Vagina (tissue), 2 donors: ENCODE measurements around the gene TMBIM4. TPM values are rescaled to one million over a fixed set of nuclear protein-coding genes. Genes with fewer than 3 reads are reported as not detected.

Experiments used
- DNase-seq, 2 donors: peaks; one replicate each; pipeline ENCODE4 v3.0.0-alpha.2; 2017; ENCODE audit errors: extremely low spot score in 2 of 2
- H3K27ac ChIP-seq: fragments of 200-600 bp; sonication (generic); one replicate; pipeline ENCODE4 v1.5.1; 2019
- H3K27me3 ChIP-seq: fragments of 200-600 bp; sonication (generic); one replicate; pipeline ENCODE4 v1.5.1; 2019
- H3K36me3 ChIP-seq, 2 donors: fragments of 200-600 bp; sonication (generic); one replicate each; pipeline ENCODE4 v1.5.1; 2017 to 2019
- H3K4me1 ChIP-seq: fragments of 200-600 bp; sonication (generic); one replicate; pipeline ENCODE4 v1.5.1; 2019
- H3K4me3 ChIP-seq, 2 donors: fragments of 200-600 bp; sonication (generic); 1 replicate in 1 of 2; 2 replicates in 1 of 2; pipeline ENCODE4 v1.5.1; 2016 to 2019
- H3K9me3 ChIP-seq: fragments of 200-600 bp; sonication (generic); one replicate; pipeline ENCODE4 v1.5.1; 2019
- POLR2A ChIP-seq, 2 donors: fragments of 450-650 bp; IDR thresholded peaks; one replicate each; pipeline ENCODE4 v1.6.1; 2017; ENCODE audit warnings: antibody characterized with exemption in 2 of 2, mild to moderate bottlenecking in 2 of 2, moderate library complexity in 2 of 2
- POLR2AphosphoS5 ChIP-seq, 2 donors: sonication (generic); formaldehyde crosslinking; IDR thresholded peaks; one replicate each; pipeline ENCODE4 v1.9.0; 2017; ENCODE audit warnings: antibody characterized with exemption in 2 of 2, mild to moderate bottlenecking in 2 of 2, low read depth in 1 of 2; ENCODE audit not compliant: insufficient read depth in 1 of 2
- intact Hi-C: fragments of 100-400 bp; cut with DNase I; formaldehyde crosslinking; loops from one replicate; pipeline ENCODE4 v1.15.1; 2023
- total RNA-seq: library from RNA; depleted of rRNA; stranded (reverse); fragments of >200 nt; gene quantifications from one replicate; pipeline ENCODE4 v1.2.3, GENCODE V29; 2016
- TF ChIP-seq, protein P1 (sequence below), 3 experiments: fragments of 450-650 bp in 2 of 3; fragments of 200-600 bp in 1 of 3; sonication (generic) in 1 of 3; IDR thresholded peaks; one replicate each; pipeline ENCODE4 v1.5.1; 2017 to 2019; ENCODE audit warnings: antibody characterized with exemption in 3 of 3, mild to moderate bottlenecking in 2 of 3, moderate library complexity in 2 of 3

The TMBIM4 gene
- total RNA-seq, 1 donor from 2014 or later = 98.7 TPM

DNA sequence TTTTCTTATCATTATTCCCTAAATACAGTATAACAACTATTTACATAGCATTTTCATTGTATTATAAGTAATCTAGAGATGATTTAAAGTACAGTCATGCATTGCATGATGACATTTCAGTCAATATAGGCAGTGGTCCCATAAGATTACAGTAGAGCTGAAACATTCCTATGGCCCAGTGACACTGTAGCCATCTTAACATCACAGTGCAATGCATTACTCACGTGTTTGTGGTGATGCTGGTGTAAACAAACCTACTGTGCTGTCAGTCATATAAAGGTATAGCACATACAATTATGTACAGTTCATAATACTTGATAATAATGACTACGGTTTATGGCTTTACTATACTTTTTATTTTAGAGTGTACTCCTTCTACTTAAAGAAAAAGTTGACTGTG lies 52.6 kb downstream of the TMBIM4 start:
- DNase-seq = no peak
- H3K4me3 ChIP-seq = no peak overlapping the region
- H3K9me3 ChIP-seq = no peaks in the 10 kb centered on the region
- intact Hi-C loops = no loop called here
- H3K27ac ChIP-seq = no peak overlapping the region
- TF ChIP-seq POLR2AphosphoS5 (IDR thresholded peaks at IDR 0.05; ENCODE audit: insufficient read depth in 1 of 2, low read depth in 1 of 2) (no peak), POLR2A (IDR thresholded peaks at IDR 0.05) (no peak)
- TF ChIP-seq, protein P1, sequence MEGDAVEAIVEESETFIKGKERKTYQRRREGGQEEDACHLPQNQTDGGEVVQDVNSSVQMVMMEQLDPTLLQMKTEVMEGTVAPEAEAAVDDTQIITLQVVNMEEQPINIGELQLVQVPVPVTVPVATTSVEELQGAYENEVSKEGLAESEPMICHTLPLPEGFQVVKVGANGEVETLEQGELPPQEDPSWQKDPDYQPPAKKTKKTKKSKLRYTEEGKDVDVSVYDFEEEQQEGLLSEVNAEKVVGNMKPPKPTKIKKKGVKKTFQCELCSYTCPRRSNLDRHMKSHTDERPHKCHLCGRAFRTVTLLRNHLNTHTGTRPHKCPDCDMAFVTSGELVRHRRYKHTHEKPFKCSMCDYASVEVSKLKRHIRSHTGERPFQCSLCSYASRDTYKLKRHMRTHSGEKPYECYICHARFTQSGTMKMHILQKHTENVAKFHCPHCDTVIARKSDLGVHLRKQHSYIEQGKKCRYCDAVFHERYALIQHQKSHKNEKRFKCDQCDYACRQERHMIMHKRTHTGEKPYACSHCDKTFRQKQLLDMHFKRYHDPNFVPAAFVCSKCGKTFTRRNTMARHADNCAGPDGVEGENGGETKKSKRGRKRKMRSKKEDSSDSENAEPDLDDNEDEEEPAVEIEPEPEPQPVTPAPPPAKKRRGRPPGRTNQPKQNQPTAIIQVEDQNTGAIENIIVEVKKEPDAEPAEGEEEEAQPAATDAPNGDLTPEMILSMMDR (IDR thresholded peaks at IDR 0.05) = no peak
- no peaks in the 10 kb centered on the region for H3K4me1 ChIP-seq
- no peaks in the 10 kb centered on the region for H3K27me3 ChIP-seq
- H3K36me3 ChIP-seq = peaks cover 0 to 13% of the 10 kb centered on the region in 2 donors

DNA sequence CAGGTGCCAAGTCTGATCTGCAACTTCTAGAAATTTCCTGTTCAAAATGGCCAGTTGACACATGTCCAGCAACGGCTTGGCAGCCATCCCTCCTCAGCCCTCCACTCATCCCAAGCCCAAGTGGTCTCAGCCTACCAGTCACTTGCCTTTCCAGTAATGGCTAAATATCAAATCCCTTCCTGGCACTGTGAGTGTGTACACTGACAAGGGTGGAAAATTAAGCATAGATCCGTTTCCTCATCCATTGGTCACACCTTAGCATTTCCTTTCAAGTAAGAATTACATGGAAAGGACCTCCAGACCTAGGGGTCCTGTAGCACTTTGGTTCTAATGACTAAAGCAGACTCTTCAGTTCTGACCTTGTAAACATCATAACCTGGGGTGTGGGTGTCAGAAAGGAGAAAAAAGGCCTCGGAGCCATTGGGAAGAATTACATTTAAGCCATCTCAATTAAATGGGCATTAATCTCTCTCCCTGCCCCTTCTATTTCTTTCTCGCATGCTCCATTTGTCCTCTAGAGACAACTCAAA lies 54.7 kb downstream of the TMBIM4 start:
- TF ChIP-seq POLR2AphosphoS5 (IDR thresholded peaks at IDR 0.05; ENCODE audit: insufficient read depth in 1 of 2, low read depth in 1 of 2) = no peak
- no peak for TF ChIP-seq POLR2A (IDR thresholded peaks at IDR 0.05)
- TF ChIP-seq, protein P1 (IDR thresholded peaks at IDR 0.05) = no peak
- H3K9me3 ChIP-seq = no peaks in the 10 kb centered on the region
- no peaks in the 10 kb centered on the region for H3K36me3 ChIP-seq
- no peak overlapping the region for H3K27ac ChIP-seq
- H3K4me1 ChIP-seq = no peaks in the 10 kb centered on the region
- H3K27me3 ChIP-seq = no peaks in the 10 kb centered on the region
- intact Hi-C loops = no loop called here
- no peak for DNase-seq
- no peak overlapping the region for H3K4me3 ChIP-seq

DNA sequence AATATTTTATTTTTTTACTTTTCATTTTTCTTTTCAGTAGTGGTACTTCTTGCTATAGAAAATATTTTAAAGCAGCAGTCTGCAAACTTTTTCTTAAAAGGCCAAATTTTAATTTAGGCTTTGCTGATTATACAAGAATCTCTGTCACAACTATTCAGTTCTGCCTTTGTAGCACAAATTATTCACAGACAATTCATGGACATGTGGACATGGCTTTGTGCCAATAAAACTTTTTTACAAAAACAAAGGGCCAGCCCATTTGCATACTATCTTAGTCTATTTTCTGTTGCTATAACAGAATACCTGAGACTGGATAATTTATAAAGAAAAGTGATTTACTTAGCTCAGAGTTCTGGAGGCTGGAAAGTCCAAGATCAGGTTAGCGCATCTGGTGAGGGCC lies 56.3 kb downstream of the TMBIM4 start:
- Histone ChIP-seq H3K4me1 (no peaks in the 10 kb centered on the region), H3K27ac (no peak overlapping the region), H3K27me3 (no peaks in the 10 kb centered on the region), H3K4me3 (no peak overlapping the region), H3K9me3 (no peaks in the 10 kb centered on the region), H3K36me3 (no peaks in the 10 kb centered on the region)
- intact Hi-C loops = no loop called here
- TF ChIP-seq POLR2A (IDR thresholded peaks at IDR 0.05) = no peak
- TF ChIP-seq POLR2AphosphoS5 (IDR thresholded peaks at IDR 0.05; ENCODE audit: insufficient read depth in 1 of 2, low read depth in 1 of 2) = no peak
- DNase-seq = no peak

DNA sequence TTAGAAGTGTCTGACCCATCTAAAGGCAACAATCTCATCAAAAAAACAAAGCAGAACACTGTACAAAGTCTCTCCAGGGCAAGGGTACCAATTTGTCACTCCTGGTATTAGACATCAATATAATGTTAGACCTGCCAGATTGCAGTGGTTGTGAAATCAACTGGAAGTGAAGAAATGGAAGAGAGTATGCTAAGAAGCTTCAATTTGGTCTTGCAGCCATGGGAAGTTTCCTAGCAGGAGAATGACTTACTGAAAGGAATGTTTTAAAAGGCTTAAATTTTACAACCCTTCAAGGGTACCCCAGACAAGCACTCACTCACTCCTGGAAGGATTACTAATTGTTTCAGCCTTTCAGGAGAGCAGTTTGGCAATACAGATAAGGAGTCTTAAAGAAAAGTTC lies 58.2 kb downstream of the TMBIM4 start:
- Histone ChIP-seq H3K27me3 (no peaks in the 10 kb centered on the region), H3K4me1 (no peaks in the 10 kb centered on the region), H3K27ac (no peak overlapping the region), H3K9me3 (no peaks in the 10 kb centered on the region), H3K36me3 (no peaks in the 10 kb centered on the region), H3K4me3 (no peak overlapping the region)
- DNase-seq = no peak
- TF ChIP-seq, protein P1 (IDR thresholded peaks at IDR 0.05) = no peak
- no peak for TF ChIP-seq POLR2AphosphoS5 (IDR thresholded peaks at IDR 0.05; ENCODE audit: insufficient read depth in 1 of 2, low read depth in 1 of 2)
- intact Hi-C loops = no loop called here

DNA sequence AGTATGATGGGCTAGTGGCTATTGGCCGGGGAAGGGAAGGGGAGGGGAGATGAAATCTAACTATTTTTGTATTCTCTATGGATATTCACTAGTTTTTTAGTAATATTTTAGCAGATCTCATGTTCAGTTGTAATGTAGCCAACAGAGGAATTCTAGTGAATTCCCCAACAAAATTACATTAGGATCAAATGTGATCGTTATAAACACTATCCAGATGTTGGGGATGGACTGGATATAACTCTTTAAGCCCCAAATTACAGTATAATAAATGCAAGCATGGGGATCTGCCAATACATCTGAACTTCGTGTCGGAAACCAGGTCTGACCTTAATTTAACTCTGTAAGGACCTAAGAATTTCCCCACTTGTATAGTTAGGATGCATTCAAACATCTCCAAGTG lies 60.7 kb downstream of the TMBIM4 start:
- intact Hi-C loops = loop anchor here (10.0 kb wide), 1 partner anchor 1224 kb away; no protein-coding TSS in a partner anchor
- Histone ChIP-seq H3K9me3 (no peaks in the 10 kb centered on the region), H3K4me1 (no peaks in the 10 kb centered on the region), H3K27me3 (no peaks in the 10 kb centered on the region), H3K36me3 (no peaks in the 10 kb centered on the region), H3K4me3 (no peak overlapping the region), H3K27ac (no peak overlapping the region)
- TF ChIP-seq POLR2A (IDR thresholded peaks at IDR 0.05) = no peak
- TF ChIP-seq, protein P1 (IDR thresholded peaks at IDR 0.05) = no peak
- no peak for DNase-seq
